GM15510 (cell line): ENCODE data around the gene TLE1.

Source experiments
- POLR2A ChIP-seq: IDR thresholded peaks from 3 replicates; pipeline ENCODE4 v1.6.1; 2011; ENCODE audit warnings: borderline replicate concordance; ENCODE audit not compliant: insufficient read length; ENCODE audit errors: extremely low read depth

The TLE1 gene

GRCh38 chr9:81564632-81565031, 124.7 kb downstream of the TLE1 start:
- no peak for TF ChIP-seq POLR2A

GRCh38 chr9:81563739-81564138, 125.6 kb downstream of the TLE1 start:
- TF ChIP-seq POLR2A, result no peak

DNA sequence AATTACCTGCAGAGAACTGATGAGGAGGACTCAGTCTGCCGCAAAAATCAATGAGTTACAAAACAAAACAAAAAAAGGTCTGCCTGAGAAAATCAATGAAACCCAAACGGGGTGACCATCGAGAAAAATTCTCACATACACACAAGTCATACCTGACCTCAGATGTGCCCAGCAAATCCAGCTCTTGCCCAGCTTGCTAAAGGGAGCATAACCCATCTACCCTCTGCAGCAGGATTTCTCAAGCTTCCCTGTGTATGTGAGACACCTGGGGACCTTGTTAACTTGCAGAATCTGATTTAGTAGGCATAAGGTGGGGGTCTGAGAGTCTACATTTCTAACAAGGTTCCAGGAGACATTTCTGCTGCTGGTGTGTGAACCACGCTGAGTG, 126.3 kb downstream of the TLE1 start:
- no peak for TF ChIP-seq POLR2A

GRCh38 chr9:81562231-81563019, 126.9 kb downstream of the TLE1 start:
- TF ChIP-seq POLR2A, result no peak

- TF ChIP-seq POLR2A, result no peak
These were observed 128.3 kb downstream of the TLE1 start for GRCh38 chr9:81560851-81561732.

GRCh38 chr9:81559709-81560108, 129.6 kb downstream of the TLE1 start:
- no peak for TF ChIP-seq POLR2A

DNA sequence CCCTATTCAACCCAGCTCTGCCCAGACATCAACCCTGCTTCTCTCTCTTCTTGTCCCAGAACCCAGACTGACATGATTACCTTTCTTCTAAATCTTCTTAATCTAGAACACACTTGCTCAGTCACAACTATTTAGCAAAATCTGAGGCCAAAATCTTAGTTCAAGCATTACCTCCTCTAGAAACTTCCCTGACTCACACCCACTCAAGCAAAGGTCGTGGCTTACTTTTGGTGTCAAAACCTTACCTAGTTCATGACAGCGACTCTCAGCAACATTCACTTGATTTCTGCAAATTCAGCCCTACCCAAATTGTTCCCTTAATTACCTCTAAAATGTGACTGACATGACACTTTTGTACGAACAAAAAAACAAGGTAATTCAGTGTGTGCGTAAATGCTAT, 130.2 kb downstream of the TLE1 start:
- TF ChIP-seq POLR2A, result no peak

- TF ChIP-seq POLR2A, result no peak
These were observed 131.1 kb downstream of the TLE1 start for GRCh38 chr9:81558091-81558830.

- no peak for TF ChIP-seq POLR2A
These were observed 131.8 kb downstream of the TLE1 start for GRCh38 chr9:81557452-81558090.

DNA sequence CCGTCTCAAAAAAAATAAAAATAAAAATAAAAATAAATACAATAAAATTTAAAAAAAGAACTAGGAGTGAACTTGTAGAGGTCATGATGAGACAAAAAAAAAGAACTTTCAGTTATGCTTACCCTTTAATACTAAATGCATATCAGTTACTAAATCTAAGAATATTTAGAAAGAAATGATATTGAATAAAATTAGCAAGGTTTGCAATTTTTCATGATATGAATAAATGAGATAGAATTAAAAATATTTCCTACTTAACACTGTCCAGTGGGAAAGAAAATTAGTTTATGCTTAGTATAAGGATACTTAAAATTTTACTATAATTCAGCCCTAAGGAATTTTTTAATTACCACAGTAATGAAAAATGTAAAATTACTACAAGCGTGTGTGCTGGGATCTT, 132.4 kb downstream of the TLE1 start:
- TF ChIP-seq POLR2A, result no peak

DNA sequence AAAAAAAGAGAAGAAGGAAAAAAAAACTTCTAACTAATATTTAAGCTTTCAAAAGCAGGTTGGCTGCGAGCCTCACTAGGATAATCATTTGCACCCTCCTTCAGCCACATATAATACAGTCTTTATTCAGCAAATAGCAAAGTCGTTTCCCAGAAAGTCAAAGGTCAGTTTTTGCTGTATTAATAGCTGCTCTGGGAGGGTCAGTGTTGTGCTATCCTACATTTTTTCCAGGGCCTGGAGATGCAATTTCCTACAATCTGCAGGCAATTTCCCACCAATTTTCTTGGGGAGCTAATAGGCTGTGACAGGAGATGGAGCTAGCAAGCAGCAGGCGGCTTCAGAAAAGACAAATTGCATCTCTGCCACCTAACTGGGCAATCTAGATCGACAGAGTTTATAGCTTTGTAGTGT, 136.8 kb downstream of the TLE1 start:
- no peak for TF ChIP-seq POLR2A

- TF ChIP-seq POLR2A, result no peak
These were observed 139.2 kb downstream of the TLE1 start for GRCh38 chr9:81550207-81550583.

- no peak for TF ChIP-seq POLR2A
These were observed 139.7 kb downstream of the TLE1 start for GRCh38 chr9:81549500-81550206.

DNA sequence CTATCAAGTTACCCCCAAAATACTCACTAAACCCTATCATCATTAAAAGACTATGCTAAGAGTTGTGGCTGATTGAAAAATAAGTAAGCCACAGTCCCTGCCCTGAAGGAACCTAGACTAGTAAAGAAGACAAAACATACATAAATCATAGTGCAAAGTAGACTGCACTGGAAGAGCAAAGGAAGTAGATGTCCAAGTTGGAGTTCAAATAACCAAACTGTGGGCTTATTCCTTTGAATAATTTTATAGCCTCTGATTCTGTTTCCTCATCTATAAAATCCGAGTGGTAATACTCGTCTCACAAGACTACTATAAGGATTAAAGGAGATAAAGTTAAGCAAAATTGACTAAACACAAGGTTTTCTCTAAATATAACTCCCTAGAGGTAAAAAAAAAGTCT, 140.4 kb downstream of the TLE1 start:
- TF ChIP-seq POLR2A, result no peak
